Neural crest cell (in vitro differentiated cells): Measurements from ENCODE around the gene INSIG2. TPM values are rescaled to one million over a fixed set of nuclear protein-coding genes. Genes with fewer than 3 reads are reported as not detected.

Experiments used
- DNase-seq: peaks from one replicate; pipeline ENCODE4 v3.0.0; 2021; ENCODE audit warnings: low read depth, mixed read lengths, low spot score
- H3K27ac Mint-ChIP-seq: one replicate; pipeline ENCODE4 v1.8.0; 2021; ENCODE audit warnings: mild to moderate bottlenecking, mixed read lengths; ENCODE audit not compliant: unreplicated experiment
- H3K27me3 Mint-ChIP-seq: 2 replicates; pipeline ENCODE4 v1.8.0; 2021; ENCODE audit warnings: low read depth, mild to moderate bottlenecking, mixed read lengths
- H3K36me3 Mint-ChIP-seq: 2 replicates; pipeline ENCODE4 v1.8.0; 2021; ENCODE audit warnings: low read depth, mild to moderate bottlenecking, mixed read lengths
- H3K4me1 Mint-ChIP-seq: 2 replicates; pipeline ENCODE4 v1.8.0; 2021; ENCODE audit warnings: mixed read lengths
- H3K4me3 Mint-ChIP-seq: one replicate; pipeline ENCODE4 v1.8.0; 2021; ENCODE audit warnings: mild to moderate bottlenecking, mixed read lengths
- H3K9me3 Mint-ChIP-seq: 2 replicates; pipeline ENCODE4 v1.8.0; 2021; ENCODE audit warnings: mixed read lengths
- total RNA-seq: library from RNA; stranded (reverse); gene quantifications from 2 replicates; pipeline ENCODE4 v1.2.1, GENCODE V29; 2021
- TF ChIP-seq, protein P1 (sequence below): fragments of 200-600 bp; sonication (generic); conservative IDR thresholded peaks from 2 replicates; pipeline ENCODE4 v1.5.0; 2021; ENCODE audit warnings: antibody characterized with exemption, mild to moderate bottlenecking

INSIG2 gene
- total RNA-seq, 1 donor from 2014 or later: 14.4 TPM

DNA sequence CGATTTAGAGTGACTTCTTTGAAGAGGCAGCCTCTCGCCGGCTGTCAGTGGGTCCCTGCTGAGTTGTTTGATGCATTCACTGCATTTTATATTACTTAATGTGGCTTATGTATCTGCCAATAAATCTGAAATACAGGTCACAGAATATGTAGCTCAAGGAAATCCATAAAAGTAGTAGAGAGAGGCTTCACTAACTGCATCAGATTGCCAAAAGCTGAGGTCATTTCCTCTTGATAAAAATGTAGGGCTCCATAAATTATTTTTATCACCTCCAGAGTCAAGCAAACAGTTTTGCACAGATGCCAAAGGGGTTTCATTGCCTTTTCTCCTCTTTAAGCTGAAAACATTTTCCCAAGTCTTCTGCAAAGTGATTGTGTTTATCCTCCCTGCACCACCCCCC lies 37.9 kb upstream of the INSIG2 start:
- DNase-seq: no peak
- H3K9me3 Mint-ChIP-seq: no peaks in the 10 kb centered on the region
- TF ChIP-seq, protein P1, sequence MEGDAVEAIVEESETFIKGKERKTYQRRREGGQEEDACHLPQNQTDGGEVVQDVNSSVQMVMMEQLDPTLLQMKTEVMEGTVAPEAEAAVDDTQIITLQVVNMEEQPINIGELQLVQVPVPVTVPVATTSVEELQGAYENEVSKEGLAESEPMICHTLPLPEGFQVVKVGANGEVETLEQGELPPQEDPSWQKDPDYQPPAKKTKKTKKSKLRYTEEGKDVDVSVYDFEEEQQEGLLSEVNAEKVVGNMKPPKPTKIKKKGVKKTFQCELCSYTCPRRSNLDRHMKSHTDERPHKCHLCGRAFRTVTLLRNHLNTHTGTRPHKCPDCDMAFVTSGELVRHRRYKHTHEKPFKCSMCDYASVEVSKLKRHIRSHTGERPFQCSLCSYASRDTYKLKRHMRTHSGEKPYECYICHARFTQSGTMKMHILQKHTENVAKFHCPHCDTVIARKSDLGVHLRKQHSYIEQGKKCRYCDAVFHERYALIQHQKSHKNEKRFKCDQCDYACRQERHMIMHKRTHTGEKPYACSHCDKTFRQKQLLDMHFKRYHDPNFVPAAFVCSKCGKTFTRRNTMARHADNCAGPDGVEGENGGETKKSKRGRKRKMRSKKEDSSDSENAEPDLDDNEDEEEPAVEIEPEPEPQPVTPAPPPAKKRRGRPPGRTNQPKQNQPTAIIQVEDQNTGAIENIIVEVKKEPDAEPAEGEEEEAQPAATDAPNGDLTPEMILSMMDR: no peak
- H3K27ac Mint-ChIP-seq: no peak overlapping the region
- peaks cover 29% of the 10 kb centered on the region for H3K27me3 Mint-ChIP-seq
- H3K4me3 Mint-ChIP-seq: no peak overlapping the region
- H3K4me1 Mint-ChIP-seq: peaks cover 13% of the 10 kb centered on the region
- no peaks in the 10 kb centered on the region for H3K36me3 Mint-ChIP-seq

DNA sequence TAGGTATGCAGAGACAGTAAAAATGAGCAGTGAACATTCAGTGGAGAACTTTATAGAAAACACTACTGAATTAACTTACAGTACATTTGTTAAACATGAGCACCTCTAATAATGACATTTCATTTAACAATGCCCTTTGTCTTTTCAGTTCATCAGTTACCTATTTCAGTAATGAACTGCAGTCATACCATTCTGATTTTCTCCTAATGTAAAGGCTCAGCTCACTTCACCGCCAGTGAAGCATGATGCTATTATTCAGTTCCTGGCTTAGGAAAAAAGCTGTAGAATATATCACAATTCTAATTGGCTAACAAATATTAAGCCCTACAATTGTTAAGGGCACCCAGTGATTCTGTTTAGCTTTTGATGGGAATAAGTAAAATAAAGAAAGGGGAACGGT lies 37.3 kb upstream of the INSIG2 start:
- Mint-ChIP-seq H3K4me1 (peaks cover 17% of the 10 kb centered on the region), H3K27me3 (peaks cover 28% of the 10 kb centered on the region), H3K9me3 (no peaks in the 10 kb centered on the region), H3K27ac (no peak overlapping the region), H3K36me3 (no peaks in the 10 kb centered on the region), H3K4me3 (no peak overlapping the region)
- no peak for DNase-seq
- TF ChIP-seq, protein P1: no peak

DNA sequence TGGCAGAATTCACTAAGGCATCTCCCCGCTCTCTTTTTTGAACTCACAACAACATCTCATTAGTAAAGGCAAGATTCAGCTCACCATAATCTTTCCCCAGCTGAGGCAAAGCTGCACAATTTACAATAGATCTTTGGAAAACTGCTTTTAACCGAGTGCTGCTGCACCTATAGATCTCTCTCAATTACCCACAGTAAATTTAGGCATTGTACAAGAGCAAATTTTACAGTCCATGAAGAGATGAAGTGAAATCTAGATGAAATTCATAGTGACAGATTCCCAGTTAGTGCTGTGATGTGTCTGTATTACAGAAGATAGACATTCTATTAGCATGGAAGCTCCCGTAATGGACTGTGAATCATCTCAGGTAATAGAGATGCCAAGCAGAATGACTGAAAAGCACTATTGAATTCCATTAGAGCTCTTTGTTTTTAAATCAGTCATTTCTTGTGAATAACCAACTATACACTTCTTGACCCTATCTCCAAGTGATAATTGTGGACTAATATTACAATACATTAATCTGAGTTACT lies 36.4 kb upstream of the INSIG2 start:
- Mint-ChIP-seq H3K27ac (no peak overlapping the region), H3K4me3 (no peak overlapping the region), H3K36me3 (no peaks in the 10 kb centered on the region), H3K9me3 (no peaks in the 10 kb centered on the region), H3K27me3 (peaks cover 23% of the 10 kb centered on the region), H3K4me1 (peaks cover 17% of the 10 kb centered on the region)
- TF ChIP-seq, protein P1: no peak
- DNase-seq: no peak

DNA sequence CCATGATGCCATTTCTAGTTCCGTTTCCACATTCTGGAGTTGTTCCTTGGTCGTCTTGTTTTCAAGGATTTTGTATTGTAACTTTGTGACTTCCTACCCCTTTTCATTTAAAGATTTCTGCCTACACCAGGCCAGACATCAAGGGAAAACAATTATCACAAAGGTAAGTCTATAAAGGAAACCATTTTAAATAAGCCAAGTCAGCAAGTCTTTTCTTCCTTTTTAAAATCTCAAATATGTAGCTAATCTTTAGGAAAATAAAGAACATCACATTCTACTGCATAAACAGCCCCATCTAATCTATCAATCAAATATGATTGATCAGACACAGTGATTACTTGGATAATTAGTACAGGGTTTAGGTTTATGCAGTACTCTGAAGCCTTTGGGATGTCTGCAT lies 35.8 kb upstream of the INSIG2 start:
- peaks cover 17% of the 10 kb centered on the region for H3K4me1 Mint-ChIP-seq
- H3K27me3 Mint-ChIP-seq: peaks cover 19% of the 10 kb centered on the region
- TF ChIP-seq, protein P1: no peak
- H3K27ac Mint-ChIP-seq: no peak overlapping the region
- no peak overlapping the region for H3K4me3 Mint-ChIP-seq
- DNase-seq: no peak
- no peaks in the 10 kb centered on the region for H3K9me3 Mint-ChIP-seq
- H3K36me3 Mint-ChIP-seq: no peaks in the 10 kb centered on the region

DNA sequence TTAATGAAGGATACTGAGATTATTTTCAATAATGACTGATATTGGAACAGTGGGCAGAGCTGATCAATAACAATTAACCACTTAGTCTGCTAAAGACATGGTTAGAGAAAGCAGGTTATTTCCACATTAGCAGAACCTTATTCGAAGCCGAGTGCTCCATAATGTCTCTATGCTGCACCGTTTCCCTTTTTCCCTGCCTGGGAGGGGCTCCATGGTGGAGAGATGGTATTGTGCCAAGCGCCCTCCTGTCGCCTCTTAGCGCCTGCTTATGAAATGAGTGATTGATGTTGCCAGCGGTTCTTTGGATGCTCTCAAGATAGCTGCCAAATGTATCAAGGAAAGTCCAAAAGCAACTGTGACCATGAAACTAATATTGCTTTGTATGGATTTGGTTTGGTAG lies 34.6 kb upstream of the INSIG2 start:
- no peaks in the 10 kb centered on the region for H3K36me3 Mint-ChIP-seq
- H3K9me3 Mint-ChIP-seq: no peaks in the 10 kb centered on the region
- H3K4me3 Mint-ChIP-seq: no peak overlapping the region
- TF ChIP-seq, protein P1: no peak
- DNase-seq: no peak
- no peak overlapping the region for H3K27ac Mint-ChIP-seq
- peaks cover 17% of the 10 kb centered on the region for H3K4me1 Mint-ChIP-seq
- H3K27me3 Mint-ChIP-seq: peaks cover 8% of the 10 kb centered on the region
